Type B pancreatic cell (in vitro differentiated cells): ENCODE measurements around the gene PCIF1. TPM values are rescaled to one million over a fixed set of nuclear protein-coding genes. Genes with fewer than 3 reads are reported as not detected.

Experiments
- DNase-seq: peaks from one replicate; pipeline ENCODE4 v3.0.0; 2021; ENCODE audit warnings: mixed read lengths; ENCODE audit not compliant: unreplicated experiment; ENCODE audit errors: extremely low spot score
- H3K27ac Mint-ChIP-seq: 2 replicates; pipeline ENCODE4 v1.8.0; 2021; ENCODE audit warnings: mild to moderate bottlenecking, mixed read lengths
- H3K27me3 Mint-ChIP-seq: 2 replicates; pipeline ENCODE4 v1.8.0; 2021; ENCODE audit warnings: mixed read lengths
- H3K36me3 Mint-ChIP-seq: 2 replicates; pipeline ENCODE4 v1.8.0; 2021; ENCODE audit warnings: mixed read lengths
- H3K4me1 Mint-ChIP-seq: one replicate; pipeline ENCODE4 v1.8.0; 2021; ENCODE audit warnings: mixed read lengths; ENCODE audit not compliant: unreplicated experiment
- H3K4me3 Mint-ChIP-seq: 2 replicates; pipeline ENCODE4 v1.8.0; 2021; ENCODE audit warnings: mild to moderate bottlenecking, mixed read lengths
- H3K9me3 Mint-ChIP-seq: 2 replicates; pipeline ENCODE4 v1.8.0; 2021; ENCODE audit warnings: mixed read lengths
- total RNA-seq: library from RNA; stranded (reverse); gene quantifications from 2 replicates; pipeline ENCODE4 v1.2.1, GENCODE V29; 2021; ENCODE audit warnings: low replicate concordance
- TF ChIP-seq, protein P1 (sequence below): fragments of 200-600 bp; sonication (generic); conservative IDR thresholded peaks from 2 replicates; pipeline ENCODE4 v1.5.0; 2021; ENCODE audit warnings: antibody characterized with exemption, mild to moderate bottlenecking

The PCIF1 gene
- total RNA-seq, 1 donor from 2014 or later, result 37.6 TPM

DNA sequence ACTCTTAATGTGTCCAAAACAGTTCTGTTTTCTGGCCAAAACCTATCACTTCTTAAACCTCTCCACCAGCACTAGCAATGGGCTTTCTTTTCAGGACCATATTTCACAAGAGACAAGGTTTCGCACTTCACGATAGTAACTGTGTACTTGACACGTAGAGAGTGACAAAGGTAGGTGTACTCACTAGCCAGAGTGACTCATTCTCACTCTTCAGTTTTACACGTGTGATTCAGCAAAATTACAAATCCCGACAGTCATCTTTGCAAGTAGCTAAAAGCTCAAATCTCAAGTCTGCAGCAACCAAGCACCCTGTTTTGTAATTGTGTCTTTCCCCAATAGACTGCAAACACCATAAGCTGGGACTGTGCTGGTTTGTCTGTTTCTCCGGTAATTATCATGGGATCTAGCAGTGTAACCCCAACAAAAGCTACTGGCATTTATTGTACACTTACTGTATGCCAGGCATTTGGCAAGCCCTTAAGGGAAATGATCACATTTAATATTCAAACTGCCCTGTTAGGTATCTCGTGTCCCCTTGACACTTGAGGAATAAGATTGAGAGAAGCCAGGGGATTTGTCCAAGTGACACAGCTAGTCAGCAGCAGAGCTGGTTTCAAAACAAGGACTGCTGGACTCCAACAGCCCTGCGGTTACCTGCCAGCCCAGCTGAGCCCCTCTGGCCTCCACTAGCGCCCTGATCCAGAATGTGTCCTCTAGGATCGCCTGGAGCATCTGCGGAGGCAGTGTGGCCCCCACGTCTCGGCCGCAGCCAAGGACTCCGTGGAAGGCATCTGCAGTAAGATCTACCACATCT lies 9.9 kb downstream of the PCIF1 start:
- no peak overlapping the region for H3K27ac Mint-ChIP-seq
- H3K27me3 Mint-ChIP-seq, result no peaks in the 10 kb centered on the region
- TF ChIP-seq, protein P1, sequence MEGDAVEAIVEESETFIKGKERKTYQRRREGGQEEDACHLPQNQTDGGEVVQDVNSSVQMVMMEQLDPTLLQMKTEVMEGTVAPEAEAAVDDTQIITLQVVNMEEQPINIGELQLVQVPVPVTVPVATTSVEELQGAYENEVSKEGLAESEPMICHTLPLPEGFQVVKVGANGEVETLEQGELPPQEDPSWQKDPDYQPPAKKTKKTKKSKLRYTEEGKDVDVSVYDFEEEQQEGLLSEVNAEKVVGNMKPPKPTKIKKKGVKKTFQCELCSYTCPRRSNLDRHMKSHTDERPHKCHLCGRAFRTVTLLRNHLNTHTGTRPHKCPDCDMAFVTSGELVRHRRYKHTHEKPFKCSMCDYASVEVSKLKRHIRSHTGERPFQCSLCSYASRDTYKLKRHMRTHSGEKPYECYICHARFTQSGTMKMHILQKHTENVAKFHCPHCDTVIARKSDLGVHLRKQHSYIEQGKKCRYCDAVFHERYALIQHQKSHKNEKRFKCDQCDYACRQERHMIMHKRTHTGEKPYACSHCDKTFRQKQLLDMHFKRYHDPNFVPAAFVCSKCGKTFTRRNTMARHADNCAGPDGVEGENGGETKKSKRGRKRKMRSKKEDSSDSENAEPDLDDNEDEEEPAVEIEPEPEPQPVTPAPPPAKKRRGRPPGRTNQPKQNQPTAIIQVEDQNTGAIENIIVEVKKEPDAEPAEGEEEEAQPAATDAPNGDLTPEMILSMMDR, result no peak
- DNase-seq, result no peak
- no peaks in the 10 kb centered on the region for H3K9me3 Mint-ChIP-seq
- no peaks in the 10 kb centered on the region for H3K4me1 Mint-ChIP-seq
- H3K4me3 Mint-ChIP-seq, result no peak overlapping the region
- H3K36me3 Mint-ChIP-seq, result peaks cover 11% of the 10 kb centered on the region

DNA sequence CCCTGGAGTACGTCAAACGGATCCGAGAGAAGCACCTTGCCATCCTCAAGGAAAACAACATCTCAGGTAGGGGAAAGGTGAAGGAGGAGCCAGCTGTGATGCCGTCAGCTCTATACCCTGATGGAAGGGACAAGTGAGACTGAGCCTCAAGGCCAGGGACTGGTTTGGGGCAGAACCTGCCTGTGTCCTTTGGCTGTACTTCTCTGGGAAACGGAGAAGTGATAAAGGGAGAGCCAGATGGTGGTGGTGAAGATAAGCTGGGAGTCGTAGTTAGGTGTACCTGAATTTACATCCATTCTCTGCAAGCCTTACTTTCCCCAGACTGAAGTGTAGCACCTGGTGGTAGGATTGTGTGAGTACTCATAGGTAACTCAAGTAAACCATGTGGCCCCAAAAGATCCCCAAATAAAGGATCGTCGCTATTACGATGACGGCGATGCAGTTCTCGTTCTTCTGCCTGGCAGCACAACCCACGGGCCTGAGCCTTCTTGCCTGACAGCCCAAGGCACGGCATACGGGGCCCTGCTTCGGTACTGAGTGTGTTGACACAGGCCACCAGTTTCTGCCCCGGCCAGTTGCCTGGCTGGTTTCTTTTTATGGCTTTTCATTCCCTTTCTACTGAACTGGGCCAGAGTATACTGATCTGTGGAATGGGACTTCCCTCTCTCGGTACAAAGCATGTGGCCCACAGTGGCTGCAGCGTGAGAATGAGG lies 10.6 kb downstream of the PCIF1 start:
- H3K36me3 Mint-ChIP-seq, result peaks cover 5% of the 10 kb centered on the region
- no peak overlapping the region for H3K4me3 Mint-ChIP-seq
- TF ChIP-seq, protein P1, result no peak
- no peaks in the 10 kb centered on the region for H3K9me3 Mint-ChIP-seq
- no peaks in the 10 kb centered on the region for H3K4me1 Mint-ChIP-seq
- H3K27me3 Mint-ChIP-seq, result no peaks in the 10 kb centered on the region
- DNase-seq, result no peak
- H3K27ac Mint-ChIP-seq, result no peak overlapping the region

DNA sequence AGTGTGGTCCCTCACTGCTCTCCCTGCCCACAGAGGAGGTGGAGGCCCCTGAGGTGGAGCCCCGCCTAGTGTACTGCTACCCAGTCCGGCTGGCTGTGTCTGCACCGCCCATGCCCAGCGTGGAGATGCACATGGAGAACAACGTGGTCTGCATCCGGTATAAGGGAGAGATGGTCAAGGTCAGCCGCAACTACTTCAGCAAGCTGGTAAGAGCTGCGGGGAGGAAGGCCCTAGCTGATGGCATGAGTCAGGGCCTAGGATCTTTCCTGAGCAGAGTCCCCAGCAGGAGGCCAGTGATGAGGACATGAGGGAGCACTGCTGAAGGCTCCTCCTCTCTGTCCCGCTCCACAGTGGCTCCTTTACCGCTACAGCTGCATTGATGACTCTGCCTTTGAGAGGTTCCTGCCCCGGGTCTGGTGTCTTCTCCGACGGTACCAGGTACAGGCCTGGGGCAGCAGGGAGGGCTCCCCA lies 11.2 kb downstream of the PCIF1 start:
- Mint-ChIP-seq H3K4me3 (no peak overlapping the region), H3K27ac (no peak overlapping the region), H3K4me1 (no peaks in the 10 kb centered on the region), H3K9me3 (no peaks in the 10 kb centered on the region), H3K36me3 (peaks cover 5% of the 10 kb centered on the region), H3K27me3 (no peaks in the 10 kb centered on the region)
- DNase-seq, result no peak
- TF ChIP-seq, protein P1, result no peak

DNA sequence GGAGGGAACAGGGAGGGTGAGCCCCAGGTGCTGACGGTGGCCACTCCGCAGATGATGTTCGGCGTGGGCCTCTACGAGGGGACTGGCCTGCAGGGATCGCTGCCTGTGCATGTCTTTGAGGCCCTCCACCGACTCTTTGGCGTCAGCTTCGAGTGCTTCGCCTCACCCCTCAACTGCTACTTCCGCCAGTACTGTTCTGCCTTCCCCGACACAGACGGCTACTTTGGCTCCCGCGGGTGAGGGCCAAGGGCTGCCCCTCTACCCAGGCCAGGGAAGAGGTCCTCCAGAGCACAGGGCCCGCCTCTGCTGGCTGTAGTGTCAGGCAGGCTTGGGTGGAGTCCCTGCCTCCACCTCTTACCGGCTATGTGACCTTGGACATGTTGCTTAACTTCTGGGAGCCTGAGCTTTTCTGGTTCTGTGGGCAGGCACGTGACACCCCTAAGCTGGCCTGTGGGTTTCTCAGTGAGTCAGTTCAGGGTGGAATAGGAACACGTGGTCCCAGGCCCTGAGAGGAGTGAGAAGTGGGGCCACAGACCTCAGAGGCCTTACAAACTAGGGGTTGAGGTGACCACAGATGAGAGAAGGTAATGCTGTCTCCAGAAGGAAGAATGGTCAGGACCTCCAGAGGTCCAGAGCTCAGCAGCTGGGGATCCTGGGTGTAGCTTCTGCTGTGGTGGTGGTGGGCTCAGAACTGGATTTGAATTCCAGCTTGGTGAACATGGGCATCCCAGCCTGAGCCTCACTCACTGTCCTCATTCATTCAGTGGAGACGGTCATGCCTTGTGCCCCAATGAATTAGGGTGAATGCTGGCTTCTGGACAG lies 11.9 kb downstream of the PCIF1 start:
- H3K4me3 Mint-ChIP-seq, result no peak overlapping the region
- TF ChIP-seq, protein P1, result no peak
- no peaks in the 10 kb centered on the region for H3K27me3 Mint-ChIP-seq
- H3K4me1 Mint-ChIP-seq, result no peaks in the 10 kb centered on the region
- H3K36me3 Mint-ChIP-seq, result peaks cover 5% of the 10 kb centered on the region
- no peak overlapping the region for H3K27ac Mint-ChIP-seq
- H3K9me3 Mint-ChIP-seq, result no peaks in the 10 kb centered on the region
- DNase-seq, result no peak

DNA sequence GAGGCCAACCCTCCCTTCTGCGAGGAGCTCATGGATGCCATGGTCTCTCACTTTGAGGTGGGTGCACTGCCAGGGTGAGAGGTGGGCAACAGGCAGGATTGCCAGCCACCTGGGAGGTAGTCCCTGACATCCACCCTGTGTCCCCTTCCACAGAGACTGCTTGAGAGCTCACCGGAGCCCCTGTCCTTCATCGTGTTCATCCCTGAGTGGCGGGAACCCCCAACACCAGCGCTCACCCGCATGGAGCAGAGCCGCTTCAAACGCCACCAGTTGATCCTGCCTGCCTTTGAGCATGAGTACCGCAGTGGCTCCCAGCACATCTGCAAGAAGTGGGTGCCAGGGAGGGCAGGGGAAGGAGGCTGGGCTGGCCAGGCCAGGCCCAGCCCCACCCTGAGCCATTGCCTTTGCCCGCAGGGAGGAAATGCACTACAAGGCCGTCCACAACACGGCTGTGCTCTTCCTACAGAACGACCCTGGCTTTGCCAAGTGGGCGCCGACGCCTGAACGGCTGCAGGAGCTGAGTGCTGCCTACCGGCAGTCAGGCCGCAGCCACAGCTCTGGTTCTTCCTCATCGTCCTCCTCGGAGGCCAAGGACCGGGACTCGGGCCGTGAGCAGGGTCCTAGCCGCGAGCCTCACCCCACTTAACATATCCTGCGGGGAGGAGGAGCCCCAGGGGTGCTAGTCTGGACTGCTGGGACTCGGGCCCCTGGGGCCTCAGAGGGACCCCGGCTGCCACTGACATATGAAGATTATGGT lies 12.8 kb downstream of the PCIF1 start:
- no peak overlapping the region for H3K4me3 Mint-ChIP-seq
- H3K27me3 Mint-ChIP-seq, result no peaks in the 10 kb centered on the region
- no peaks in the 10 kb centered on the region for H3K4me1 Mint-ChIP-seq
- H3K27ac Mint-ChIP-seq, result no peak overlapping the region
- TF ChIP-seq, protein P1, result no peak
- peaks cover 10% of the 10 kb centered on the region for H3K36me3 Mint-ChIP-seq
- DNase-seq, result no peak
- no peaks in the 10 kb centered on the region for H3K9me3 Mint-ChIP-seq
